Thoracic aorta endothelial cell (primary cell): Measurements from ENCODE around the gene APOBEC3C. TPM values are rescaled to one million over a fixed set of nuclear protein-coding genes. Genes with fewer than 3 reads are reported as not detected.

Source experiments
- total RNA-seq: library from RNA; depleted of rRNA; stranded (reverse); fragments of >200 nt; gene quantifications from 2 replicates; pipeline ENCODE4 v1.2.3, GENCODE V29; 2012

Gene APOBEC3C
- 5.7 and 16.5 TPM in 2 replicates for total RNA-seq

GRCh38 chr22:39013942-39014722 is at the start of gene APOBEC3C:
Gene APOBEC3C, plus strand, starts transcription at chr22:39014257. Its CDS starts 106 bp downstream, at chr22:39014363.

GRCh38 chr22:38981992-38982927 is 31.8 kb upstream of the APOBEC3C start, which contains the start of gene APOBEC3B:
Gene APOBEC3B, plus strand, starts transcription at chr22:38982347. Its CDS starts 107 bp downstream, at chr22:38982454.

GRCh38 chr22:39040538-39041296 is 26.7 kb downstream of the APOBEC3C start, which contains the start of gene APOBEC3F:
Gene APOBEC3F, plus strand, starts transcription at chr22:39040864. Its CDS starts 97 bp downstream, at chr22:39040961.

Other genes starting within 250 kb of the APOBEC3C start
- gene DNAL4, start 220.1 kb upstream of the APOBEC3C start, total RNA-seq = 8.5 and 9.5 TPM in 2 replicates
- gene NPTXR, start 170.2 kb upstream of the APOBEC3C start, total RNA-seq = 0.29 and 1.3 TPM in 2 replicates
- gene CBX6, start 142.0 kb upstream of the APOBEC3C start, total RNA-seq = 59.3 and 73.4 TPM in 2 replicates
- not detected in 2 replicates for gene APOBEC3A, start 56.6 kb upstream of the APOBEC3C start, total RNA-seq
- gene APOBEC3B, start 31.9 kb upstream of the APOBEC3C start, total RNA-seq = 5.9 TPM in 1 of 2 replicates, not detected in the other
- 1.2 and 1.3 TPM in 2 replicates for gene APOBEC3D, start 6.9 kb downstream of the APOBEC3C start, total RNA-seq
- gene APOBEC3F, start 26.6 kb downstream of the APOBEC3C start, total RNA-seq = 1.7 and 4.0 TPM in 2 replicates
- 3.9 and 6.1 TPM in 2 replicates for gene APOBEC3G, start 63.0 kb downstream of the APOBEC3C start, total RNA-seq
- gene APOBEC3H, start 83.0 kb downstream of the APOBEC3C start, total RNA-seq = 0.40 and 0.79 TPM in 2 replicates
- 4.1 and 4.9 TPM in 2 replicates for gene CBX7, start 138.4 kb downstream of the APOBEC3C start, total RNA-seq
- 69.5 and 71.6 TPM in 2 replicates for gene PDGFB, start 230.7 kb downstream of the APOBEC3C start, total RNA-seq